Activated T-cell treated with anti-CD3 and anti-CD28 coated beads, Interleukin-2, amount 50 U/mL, for 4 hours (primary cell): ENCODE results near the gene AAMDC. TPM values are rescaled to one million over a fixed set of nuclear protein-coding genes. Genes with fewer than 3 reads are reported as not detected.
"Not testable (repeated sequence)": the region's sequence is repeated elsewhere in the genome, so short reads cannot be mapped to it uniquely, and the experiment has no call there.

Source experiments
- ATAC-seq, 2 donors: fragments of 200-7000 bp; cut with Tn5 transposase; one replicate each; pipeline ENCODE4 v1.10.0; 2021
- DNase-seq: peaks from one replicate; pipeline ENCODE4 v3.0.0-alpha.2; 2020
- H3K27me3 Mint-ChIP-seq: one replicate; pipeline ENCODE4 v1.8.0; 2021; ENCODE audit warnings: low read depth, mixed read lengths
- H3K36me3 Mint-ChIP-seq: one replicate; pipeline ENCODE4 v1.8.0; 2022; ENCODE audit warnings: mixed read lengths; ENCODE audit not compliant: insufficient read depth
- H3K4me1 Mint-ChIP-seq: one replicate; pipeline ENCODE4 v1.8.0; 2021; ENCODE audit warnings: low read depth, mixed read lengths
- H3K4me3 Mint-ChIP-seq: one replicate; pipeline ENCODE4 v1.8.0; 2021; ENCODE audit warnings: mild to moderate bottlenecking, moderate library complexity, mixed read lengths
- H3K9me3 Mint-ChIP-seq: one replicate; pipeline ENCODE4 v1.8.0; 2021; ENCODE audit warnings: mixed read lengths
- total RNA-seq, 3 donors: library from RNA; stranded (reverse); gene quantifications; one replicate each; pipeline ENCODE4 v1.2.1, GENCODE V29; 2021

Gene AAMDC
- total RNA-seq, 3 donors from 2014 or later = 1.8 to 2.4 (median 2.2) TPM

DNA sequence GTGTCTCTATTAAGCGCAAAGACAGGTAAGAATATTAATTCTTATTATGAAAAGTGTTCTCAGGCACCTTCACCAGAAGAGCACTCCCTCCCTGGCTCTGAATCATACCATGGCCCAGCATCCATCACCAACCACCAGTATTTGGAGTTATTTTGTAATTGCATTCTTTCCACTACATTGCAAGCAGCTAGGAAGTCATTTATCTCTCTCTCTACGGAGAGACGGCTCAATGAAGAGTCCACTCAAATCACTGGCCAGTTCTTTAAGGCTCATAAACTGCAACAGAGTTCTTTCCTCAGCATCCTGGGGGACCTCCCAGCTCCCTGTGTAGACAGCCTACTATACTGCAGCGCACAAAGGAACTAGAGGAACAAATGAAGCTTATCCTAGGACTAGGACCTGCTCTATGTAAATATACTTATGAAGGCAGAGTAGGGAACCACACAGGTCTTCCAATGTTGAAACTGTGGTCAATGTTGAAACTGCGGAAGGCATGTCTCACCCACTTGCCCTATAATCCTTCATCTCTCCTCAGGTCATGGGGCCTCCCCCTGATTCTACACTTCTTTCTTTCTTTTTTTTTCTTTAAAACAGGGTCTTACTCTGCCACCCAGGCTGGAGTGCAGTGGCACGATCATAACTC, 63.4 kb downstream of the AAMDC start:
- peaks cover 35% of the 10 kb centered on the region for H3K36me3 Mint-ChIP-seq
- no peaks in the 10 kb centered on the region for H3K27me3 Mint-ChIP-seq
- H3K9me3 Mint-ChIP-seq = no peaks in the 10 kb centered on the region
- DNase-seq = no peak
- ATAC-seq = no peak
- H3K4me1 Mint-ChIP-seq = peaks cover 4% of the 10 kb centered on the region
- no peak overlapping the region for H3K4me3 Mint-ChIP-seq

DNA sequence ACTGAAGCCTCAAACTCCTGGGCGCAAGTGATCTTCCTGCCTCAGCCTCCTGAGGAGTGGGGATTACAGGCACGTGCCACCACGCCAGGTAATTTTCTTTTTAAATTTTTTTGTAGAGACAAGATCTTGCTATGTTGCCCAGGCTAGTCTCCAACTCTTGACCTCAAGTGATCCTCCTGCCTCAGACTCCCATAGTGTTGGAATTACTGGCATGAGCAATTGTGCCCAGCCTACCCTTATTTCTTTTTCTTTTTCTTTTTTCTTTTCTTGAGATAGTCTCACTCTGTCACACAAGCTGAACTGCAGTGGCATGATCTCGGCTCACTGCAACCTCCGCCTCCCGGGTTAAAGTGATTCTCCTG, 63.9 kb downstream of the AAMDC start:
- H3K36me3 Mint-ChIP-seq = peaks cover 39% of the 10 kb centered on the region
- ATAC-seq (no peak), DNase-seq (no peak)
- no peak overlapping the region for H3K4me3 Mint-ChIP-seq
- H3K9me3 Mint-ChIP-seq = no peaks in the 10 kb centered on the region
- H3K4me1 Mint-ChIP-seq = peaks cover 2% of the 10 kb centered on the region
- no peaks in the 10 kb centered on the region for H3K27me3 Mint-ChIP-seq

DNA sequence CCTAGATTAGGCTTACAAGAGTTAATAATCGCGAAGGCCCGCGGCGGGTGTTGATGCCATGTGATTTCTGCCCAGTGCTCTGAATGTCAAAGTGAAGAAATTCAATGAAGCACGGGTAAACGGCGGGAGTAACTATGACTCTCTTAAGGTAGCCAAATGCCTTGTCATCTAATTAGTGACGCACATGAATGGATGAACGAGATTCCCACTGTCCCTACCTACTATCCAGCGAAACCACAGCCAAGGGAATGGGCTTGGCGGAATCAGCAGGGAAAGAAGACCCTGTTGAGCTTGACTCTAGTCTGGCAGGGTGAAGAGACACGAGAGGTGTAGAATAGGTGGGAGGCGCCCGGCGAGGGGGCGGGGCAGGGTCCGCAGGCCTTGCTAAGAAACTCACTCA, 65.5 kb downstream of the AAMDC start:
- Mint-ChIP-seq H3K9me3 (no peaks in the 10 kb centered on the region), H3K36me3 (peaks cover 50% of the 10 kb centered on the region), H3K4me3 (no peak overlapping the region), H3K27me3 (no peaks in the 10 kb centered on the region), H3K4me1 (no peaks in the 10 kb centered on the region)
- ATAC-seq (no peak), DNase-seq (no peak)

- H3K27me3 Mint-ChIP-seq, ATAC-seq, DNase-seq, H3K4me3 Mint-ChIP-seq, H3K9me3 Mint-ChIP-seq, H3K4me1 Mint-ChIP-seq: not testable (repeated sequence)
- H3K36me3 Mint-ChIP-seq = peaks cover 47% of the 10 kb centered on the region
Observed at GRCh38 chr11:77889045-77889444, 68.1 kb downstream of the AAMDC start.

DNA sequence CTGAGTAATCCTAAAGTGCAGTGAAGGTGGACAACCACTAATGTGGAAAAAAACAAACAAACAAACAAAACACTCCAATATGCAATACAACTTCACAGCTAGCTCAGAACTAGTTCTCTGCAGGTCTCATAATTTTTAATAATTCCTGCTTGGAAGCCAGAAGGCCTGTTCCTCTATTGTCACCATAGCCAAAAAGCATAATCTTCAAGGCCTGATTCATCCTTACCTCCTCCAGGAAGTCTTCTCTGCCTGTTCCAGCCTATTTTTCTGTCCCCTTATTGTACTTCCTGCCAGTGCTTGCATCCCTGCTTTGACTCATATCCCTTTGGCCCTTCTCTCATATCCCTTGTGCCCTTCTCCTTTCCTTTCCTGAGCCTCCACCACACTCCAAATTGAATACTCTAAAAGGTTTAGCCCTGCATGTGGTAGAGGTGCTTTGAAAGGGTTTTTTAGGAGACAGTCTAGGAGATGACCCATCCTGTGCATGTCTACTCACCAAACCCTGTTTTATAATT, 69.2 kb downstream of the AAMDC start:
- not testable (repeated sequence) for H3K4me1 Mint-ChIP-seq, ATAC-seq, DNase-seq, H3K4me3 Mint-ChIP-seq, H3K9me3 Mint-ChIP-seq, H3K27me3 Mint-ChIP-seq
- peaks cover 44% of the 10 kb centered on the region for H3K36me3 Mint-ChIP-seq

- not testable (repeated sequence) for DNase-seq, ATAC-seq, H3K4me1 Mint-ChIP-seq, H3K9me3 Mint-ChIP-seq, H3K27me3 Mint-ChIP-seq, H3K4me3 Mint-ChIP-seq
- peaks cover 42% of the 10 kb centered on the region for H3K36me3 Mint-ChIP-seq
Observed at GRCh38 chr11:77890619-77891056, 69.7 kb downstream of the AAMDC start.

DNA sequence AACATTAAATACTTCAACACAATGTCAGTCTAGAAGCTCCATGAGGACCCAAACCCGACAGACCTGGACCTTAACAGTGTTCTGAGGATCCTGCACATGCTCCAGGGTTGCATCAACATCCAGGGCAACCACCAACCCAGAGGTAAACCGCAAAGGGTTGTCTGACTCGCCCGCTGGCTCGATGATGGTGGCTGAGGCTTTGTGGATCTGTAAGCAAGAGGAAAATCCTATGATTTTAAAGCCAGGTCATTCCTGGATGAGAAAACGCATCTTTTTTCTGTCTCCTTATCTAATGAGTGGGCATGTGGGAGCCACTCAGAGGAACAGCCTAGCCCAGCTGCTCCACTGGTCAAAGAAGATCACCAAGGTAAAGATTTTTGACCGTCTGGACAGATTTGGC, 70.3 kb downstream of the AAMDC start:
- not testable (repeated sequence) for DNase-seq, H3K27me3 Mint-ChIP-seq, H3K4me3 Mint-ChIP-seq, ATAC-seq, H3K4me1 Mint-ChIP-seq, H3K9me3 Mint-ChIP-seq
- H3K36me3 Mint-ChIP-seq = peaks cover 41% of the 10 kb centered on the region

GRCh38 chr11:77891703-77892102, 70.8 kb downstream of the AAMDC start:
- H3K9me3 Mint-ChIP-seq, H3K4me1 Mint-ChIP-seq, DNase-seq, ATAC-seq, H3K4me3 Mint-ChIP-seq, H3K27me3 Mint-ChIP-seq: not testable (repeated sequence)
- H3K36me3 Mint-ChIP-seq = peaks cover 41% of the 10 kb centered on the region

- H3K4me1 Mint-ChIP-seq, DNase-seq, H3K27me3 Mint-ChIP-seq, H3K4me3 Mint-ChIP-seq, ATAC-seq, H3K9me3 Mint-ChIP-seq: not testable (repeated sequence)
- H3K36me3 Mint-ChIP-seq = peaks cover 30% of the 10 kb centered on the region
Observed at GRCh38 chr11:77894949-77895348, 74.0 kb downstream of the AAMDC start.

- Mint-ChIP-seq H3K4me1 (no peaks in the 10 kb centered on the region), H3K4me3 (no peak overlapping the region), H3K9me3 (no peaks in the 10 kb centered on the region), H3K36me3 (peaks cover 26% of the 10 kb centered on the region), H3K27me3 (no peaks in the 10 kb centered on the region)
- no peak for ATAC-seq
- no peak for DNase-seq
Observed at GRCh38 chr11:77908835-77909234, 87.9 kb downstream of the AAMDC start.

DNA sequence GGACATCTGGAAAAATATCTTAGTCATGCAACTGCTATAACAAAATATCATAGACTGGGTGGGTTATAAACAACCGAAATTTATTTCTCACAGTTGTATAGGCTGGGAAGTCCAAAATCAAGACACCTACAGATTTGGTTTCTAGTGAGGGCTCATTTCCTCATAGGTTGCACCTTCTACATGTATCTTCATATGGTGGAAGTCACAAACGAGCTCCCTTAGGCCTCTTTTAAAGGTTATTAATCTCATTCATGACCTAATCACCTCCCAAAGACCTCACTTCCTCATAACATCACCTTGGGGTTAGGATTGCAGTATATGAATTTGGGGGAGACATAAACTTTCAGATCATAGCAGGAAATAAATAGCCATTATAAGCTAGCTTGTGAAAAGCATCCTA, 88.3 kb downstream of the AAMDC start:
- Mint-ChIP-seq H3K4me1 (no peaks in the 10 kb centered on the region), H3K36me3 (peaks cover 26% of the 10 kb centered on the region), H3K27me3 (no peaks in the 10 kb centered on the region), H3K9me3 (no peaks in the 10 kb centered on the region), H3K4me3 (no peak overlapping the region)
- no peak for ATAC-seq
- no peak for DNase-seq

GRCh38 chr11:77910828-77911227, 89.9 kb downstream of the AAMDC start:
- H3K4me3 Mint-ChIP-seq, H3K4me1 Mint-ChIP-seq, DNase-seq, H3K27me3 Mint-ChIP-seq, H3K9me3 Mint-ChIP-seq, ATAC-seq: not testable (repeated sequence)
- H3K36me3 Mint-ChIP-seq = peaks cover 30% of the 10 kb centered on the region

DNA sequence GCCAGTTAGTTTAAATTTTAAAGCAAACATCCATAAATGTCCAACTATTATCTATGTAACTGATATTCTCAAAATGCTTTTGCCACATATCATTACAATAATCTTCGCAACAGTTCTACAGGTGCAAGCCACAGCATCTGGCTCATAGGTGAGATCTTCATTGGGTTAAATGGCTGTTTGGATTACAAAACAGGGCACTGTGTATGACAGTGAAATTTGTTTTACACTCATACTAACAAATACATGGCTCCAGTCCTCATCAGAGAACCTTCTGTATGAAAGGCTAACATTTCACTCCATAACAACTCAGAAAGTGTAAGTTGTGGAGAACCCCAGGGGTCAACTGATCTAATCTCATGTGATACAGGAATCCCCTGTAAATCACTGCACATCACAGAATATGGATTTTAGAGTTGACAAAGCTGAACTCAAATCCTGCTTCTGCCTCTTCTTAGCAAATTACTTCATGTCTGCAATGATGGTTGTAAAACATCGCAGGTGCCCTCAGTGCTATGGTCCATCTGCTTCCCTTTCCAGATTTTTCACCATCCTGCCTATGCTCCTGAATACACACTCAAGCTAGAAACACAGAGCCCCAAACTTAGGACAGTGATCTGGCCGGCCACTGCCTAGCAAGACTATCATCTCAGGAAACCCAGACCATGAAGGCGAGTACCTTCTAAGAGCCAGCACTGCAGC, 92.8 kb downstream of the AAMDC start:
- peaks cover 31% of the 10 kb centered on the region for H3K36me3 Mint-ChIP-seq
- H3K27me3 Mint-ChIP-seq, H3K4me1 Mint-ChIP-seq, DNase-seq, ATAC-seq, H3K9me3 Mint-ChIP-seq, H3K4me3 Mint-ChIP-seq: not testable (repeated sequence)

- H3K36me3 Mint-ChIP-seq = peaks cover 34% of the 10 kb centered on the region
- not testable (repeated sequence) for H3K4me3 Mint-ChIP-seq, H3K4me1 Mint-ChIP-seq, DNase-seq, H3K27me3 Mint-ChIP-seq, H3K9me3 Mint-ChIP-seq, ATAC-seq
Observed at GRCh38 chr11:77914307-77914791, 93.4 kb downstream of the AAMDC start.

- ATAC-seq, DNase-seq, H3K27me3 Mint-ChIP-seq, H3K9me3 Mint-ChIP-seq, H3K4me1 Mint-ChIP-seq, H3K4me3 Mint-ChIP-seq: not testable (repeated sequence)
- H3K36me3 Mint-ChIP-seq = peaks cover 25% of the 10 kb centered on the region
Observed at GRCh38 chr11:77917713-77918112, 96.8 kb downstream of the AAMDC start.
